Measurements from ENCODE around the gene HIRA. TPM values are rescaled to one million over a fixed set of nuclear protein-coding genes. Genes with fewer than 3 reads are reported as not detected.

HIRA gene
- total RNA-seq, 2 donors from 2014 or later = 15.3 to 21.8 TPM

DNA sequence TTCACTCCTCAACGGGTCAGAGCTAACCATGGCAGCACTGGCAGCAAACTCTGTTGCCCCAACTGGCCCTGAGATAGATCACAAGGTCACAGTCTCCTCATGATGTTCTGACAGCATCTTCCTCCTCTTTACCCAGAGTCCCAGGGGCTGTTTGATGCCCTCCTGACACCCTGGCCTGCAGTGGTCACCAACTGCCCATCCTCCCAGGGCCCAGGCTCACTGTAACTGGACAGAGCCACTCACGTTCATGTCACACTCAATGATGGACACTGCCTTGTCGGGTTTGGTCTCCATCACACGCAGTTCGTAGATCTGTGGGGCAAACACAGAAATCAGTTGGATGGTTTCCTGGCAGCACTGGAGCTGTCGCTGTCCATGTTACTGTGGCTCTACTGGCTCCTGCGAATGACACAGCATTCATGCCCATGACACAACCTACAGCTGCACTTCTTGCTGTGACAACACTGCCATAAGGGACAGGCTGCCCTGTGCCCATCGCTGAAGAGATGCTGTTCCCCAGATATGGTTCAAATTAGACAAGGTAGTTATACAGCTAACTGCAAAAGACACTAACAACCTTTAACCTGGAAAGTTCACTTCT, 26.4 kb upstream of the HIRA start:
- no peaks in the 10 kb centered on the region for H3K4me1 ChIP-seq (replicated peaks)
- H3K4me3 ChIP-seq = no peak overlapping the region
- intact Hi-C loops (cut with DNase I) = no loop called here
- no peaks in the 10 kb centered on the region for H3K9me3 ChIP-seq
- no peaks in the 10 kb centered on the region for H3K27me3 ChIP-seq (replicated peaks; ENCODE audit: insufficient read depth)
- peaks cover 8 to 14% of the 10 kb centered on the region in 2 donors for H3K36me3 ChIP-seq
- 97% methylated on average over 8 of the region's 8 CpGs for WGBS
- DNase-seq (ENCODE audit: low spot score) = no peak
- TF ChIP-seq POLR2AphosphoS5 (IDR thresholded peaks at IDR 0.05) (no peak), POLR2A (IDR thresholded peaks at IDR 0.05) (no peak)
- TF ChIP-seq, protein P1, sequence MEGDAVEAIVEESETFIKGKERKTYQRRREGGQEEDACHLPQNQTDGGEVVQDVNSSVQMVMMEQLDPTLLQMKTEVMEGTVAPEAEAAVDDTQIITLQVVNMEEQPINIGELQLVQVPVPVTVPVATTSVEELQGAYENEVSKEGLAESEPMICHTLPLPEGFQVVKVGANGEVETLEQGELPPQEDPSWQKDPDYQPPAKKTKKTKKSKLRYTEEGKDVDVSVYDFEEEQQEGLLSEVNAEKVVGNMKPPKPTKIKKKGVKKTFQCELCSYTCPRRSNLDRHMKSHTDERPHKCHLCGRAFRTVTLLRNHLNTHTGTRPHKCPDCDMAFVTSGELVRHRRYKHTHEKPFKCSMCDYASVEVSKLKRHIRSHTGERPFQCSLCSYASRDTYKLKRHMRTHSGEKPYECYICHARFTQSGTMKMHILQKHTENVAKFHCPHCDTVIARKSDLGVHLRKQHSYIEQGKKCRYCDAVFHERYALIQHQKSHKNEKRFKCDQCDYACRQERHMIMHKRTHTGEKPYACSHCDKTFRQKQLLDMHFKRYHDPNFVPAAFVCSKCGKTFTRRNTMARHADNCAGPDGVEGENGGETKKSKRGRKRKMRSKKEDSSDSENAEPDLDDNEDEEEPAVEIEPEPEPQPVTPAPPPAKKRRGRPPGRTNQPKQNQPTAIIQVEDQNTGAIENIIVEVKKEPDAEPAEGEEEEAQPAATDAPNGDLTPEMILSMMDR (IDR thresholded peaks at IDR 0.05) = no peak
- no peak overlapping the region for H3K27ac ChIP-seq

DNA sequence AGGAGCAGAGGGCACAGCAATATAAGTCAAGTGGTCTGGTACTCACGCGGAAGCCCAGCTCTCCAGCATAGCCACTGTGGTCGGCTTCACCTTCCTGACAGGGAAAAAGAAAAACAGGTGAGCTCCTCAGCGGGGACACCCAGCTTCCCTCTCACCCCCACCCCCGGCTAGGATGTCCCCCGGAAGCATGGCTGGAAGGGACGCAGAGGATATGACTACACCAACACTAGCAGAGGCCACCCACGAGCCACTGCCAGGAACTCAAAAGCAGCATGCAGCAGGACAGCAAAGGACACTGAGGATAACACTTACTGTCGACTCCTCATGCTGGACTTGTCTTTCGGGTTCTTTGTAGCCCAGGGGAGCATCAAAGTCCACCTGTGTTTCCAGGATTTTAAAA, 25.0 kb upstream of the HIRA start:
- intact Hi-C loops (cut with DNase I) = no loop called here
- 91% methylated on average over 10 of the region's 10 CpGs for whole genome bisulfite sequencing
- Histone ChIP-seq H3K9me3 (no peaks in the 10 kb centered on the region), H3K27ac (no peak overlapping the region), H3K27me3 (replicated peaks; ENCODE audit: insufficient read depth) (no peaks in the 10 kb centered on the region), H3K36me3 (peaks cover 8 to 14% of the 10 kb centered on the region in 2 donors), H3K4me1 (replicated peaks) (no peaks in the 10 kb centered on the region), H3K4me3 (no peak overlapping the region)
- no peak for DNase-seq (ENCODE audit: low spot score)
- TF ChIP-seq POLR2AphosphoS5 (IDR thresholded peaks at IDR 0.05) (no peak), POLR2A (IDR thresholded peaks at IDR 0.05) (no peak)
- TF ChIP-seq, protein P1 (IDR thresholded peaks at IDR 0.05) = no peak

DNA sequence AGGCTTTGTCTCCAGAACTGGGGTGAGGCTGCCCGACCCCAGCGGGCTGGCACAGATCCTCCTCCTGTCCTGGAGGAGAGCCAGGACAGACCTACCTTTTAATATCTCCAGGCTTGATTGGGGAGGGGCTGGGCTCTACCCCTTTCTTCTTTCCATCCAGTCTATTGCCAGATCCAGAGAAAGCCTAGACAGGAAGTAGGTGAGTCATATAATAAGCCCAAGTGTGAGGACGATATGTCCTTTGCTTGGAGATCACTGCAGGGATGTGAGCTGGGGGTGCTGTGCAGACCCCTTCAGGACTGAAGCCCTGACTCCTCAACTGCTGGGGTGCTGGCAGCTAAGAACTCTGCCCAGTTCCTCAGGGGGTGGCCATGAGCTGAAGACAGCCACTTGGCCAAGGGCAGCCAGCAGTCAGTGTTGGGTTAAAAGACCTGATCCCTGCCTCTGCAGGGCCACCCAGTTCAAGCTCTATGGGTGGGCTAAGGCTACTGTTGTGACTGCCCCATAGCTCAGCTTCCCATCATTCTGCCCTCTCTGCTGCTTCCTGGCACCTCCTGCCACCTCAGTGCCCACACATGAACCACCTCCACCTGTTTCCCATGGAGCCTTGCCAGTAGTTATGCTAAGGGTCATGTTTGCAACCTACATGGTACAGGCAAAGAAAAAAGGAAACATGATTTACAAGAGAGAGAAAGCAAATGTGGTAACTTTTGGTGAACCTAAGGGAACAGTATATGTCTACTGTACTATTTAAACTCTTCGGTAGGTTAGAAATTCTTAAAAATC, 24.2 kb upstream of the HIRA start:
- H3K27me3 ChIP-seq (replicated peaks; ENCODE audit: insufficient read depth) = no peaks in the 10 kb centered on the region
- H3K9me3 ChIP-seq = no peaks in the 10 kb centered on the region
- 70% methylated on average over 4 of the region's 4 CpGs for WGBS
- DNase-seq (ENCODE audit: low spot score) = no peak
- TF ChIP-seq POLR2A (IDR thresholded peaks at IDR 0.05) (no peak), POLR2AphosphoS5 (IDR thresholded peaks at IDR 0.05) (no peak)
- TF ChIP-seq, protein P1 (IDR thresholded peaks at IDR 0.05) = no peak
- no peak overlapping the region for H3K4me3 ChIP-seq
- peaks cover 8 to 14% of the 10 kb centered on the region in 2 donors for H3K36me3 ChIP-seq
- intact Hi-C loops (cut with DNase I) = no loop called here
- no peaks in the 10 kb centered on the region for H3K4me1 ChIP-seq (replicated peaks)
- H3K27ac ChIP-seq = no peak overlapping the region

DNA sequence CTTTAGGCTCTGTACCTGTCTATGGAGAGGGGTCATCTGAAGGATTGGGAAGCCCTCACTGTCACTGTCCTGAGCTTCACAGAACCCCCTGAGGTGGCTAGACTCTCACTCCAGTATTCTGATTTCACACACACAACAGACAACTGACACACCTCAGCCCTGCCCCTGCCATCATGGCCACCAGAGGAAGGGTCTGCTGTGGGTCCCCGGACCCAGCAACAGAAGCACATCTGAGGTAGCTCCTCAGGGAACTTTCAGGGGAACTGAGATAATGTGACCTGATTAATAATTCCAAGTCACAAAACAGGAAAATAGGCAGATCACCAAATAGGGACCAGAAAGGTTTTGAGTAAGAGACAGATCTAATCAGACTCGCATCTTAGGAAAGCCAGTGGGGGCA, 23.5 kb upstream of the HIRA start:
- intact Hi-C loops (cut with DNase I) = no loop called here
- no peaks in the 10 kb centered on the region for H3K4me1 ChIP-seq (replicated peaks)
- H3K36me3 ChIP-seq = peaks cover 8 to 14% of the 10 kb centered on the region in 2 donors
- H3K9me3 ChIP-seq = no peaks in the 10 kb centered on the region
- H3K4me3 ChIP-seq = no peak overlapping the region
- no peaks in the 10 kb centered on the region for H3K27me3 ChIP-seq (replicated peaks; ENCODE audit: insufficient read depth)
- TF ChIP-seq POLR2AphosphoS5 (IDR thresholded peaks at IDR 0.05) = no peak
- TF ChIP-seq, protein P1 (IDR thresholded peaks at IDR 0.05) = no peak
- TF ChIP-seq POLR2A (IDR thresholded peaks at IDR 0.05) = no peak
- no peak overlapping the region for H3K27ac ChIP-seq
- 91% methylated on average over 2 of the region's 2 CpGs for WGBS
- DNase-seq (ENCODE audit: low spot score) = no peak

DNA sequence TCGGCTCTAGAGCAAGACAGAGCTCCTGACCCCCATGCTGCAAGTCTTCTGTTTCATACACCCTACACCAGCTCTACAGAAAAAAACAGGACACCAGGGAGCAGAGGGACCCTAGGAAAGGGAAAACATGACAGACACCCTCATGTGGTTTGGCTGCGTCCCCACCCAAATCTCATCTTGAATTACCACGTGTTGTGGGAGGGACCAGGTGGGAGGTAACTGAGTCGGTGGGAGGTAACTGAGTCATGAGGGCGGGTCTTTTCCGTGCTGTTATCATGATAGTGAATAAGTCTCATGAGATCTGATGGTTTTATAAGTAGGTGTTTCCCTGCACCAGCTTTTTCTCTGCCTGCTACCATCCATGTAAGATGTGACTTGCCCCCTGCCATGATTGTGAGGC, 22.6 kb upstream of the HIRA start:
- no peaks in the 10 kb centered on the region for H3K4me1 ChIP-seq (replicated peaks)
- DNase-seq (ENCODE audit: low spot score) = no peak
- WGBS = 81% methylated on average over 6 of the region's 6 CpGs
- intact Hi-C loops (cut with DNase I) = no loop called here
- TF ChIP-seq POLR2A (IDR thresholded peaks at IDR 0.05) = no peak
- no peak for TF ChIP-seq POLR2AphosphoS5 (IDR thresholded peaks at IDR 0.05)
- TF ChIP-seq, protein P1 (IDR thresholded peaks at IDR 0.05) = no peak
- no peaks in the 10 kb centered on the region for H3K27me3 ChIP-seq (replicated peaks; ENCODE audit: insufficient read depth)
- no peak overlapping the region for H3K4me3 ChIP-seq
- peaks cover 8 to 14% of the 10 kb centered on the region in 2 donors for H3K36me3 ChIP-seq
- no peaks in the 10 kb centered on the region for H3K9me3 ChIP-seq
- no peak overlapping the region for H3K27ac ChIP-seq

All from prostate gland (tissue), 2 donors.